GM23338 (cell line): Measurements from ENCODE around the gene PRPF19. TPM values are rescaled to one million over a fixed set of nuclear protein-coding genes. Genes with fewer than 3 reads are reported as not detected.
A peak's percentile ranks its signal among the peaks of the same experiment; 100 is the strongest.

Experiments
- ATAC-seq: fragments of 200-7000 bp; cut with Tn5 transposase; 3 replicates; pipeline ENCODE4 v1.9.1; 2020
- DNase-seq: peaks from one replicate; pipeline ENCODE4 v3.0.0-alpha.2; 2015; ENCODE audit warnings: low spot score
- H2AFZ ChIP-seq: fragments of 200-600 bp; sonication (generic); 2 replicates; pipeline ENCODE4 v1.8.0; 2016; ENCODE audit warnings: antibody characterized with exemption, mild to moderate bottlenecking, moderate library complexity
- H3F3A ChIP-seq: fragments of 200-600 bp; sonication (generic); replicated peaks from 2 replicates; pipeline ENCODE4 v1.8.0; 2017; ENCODE audit warnings: antibody characterized with exemption, mixed run types, low read depth
- H3K27ac ChIP-seq: fragments of 200-600 bp; sonication (generic); 2 replicates; pipeline ENCODE4 v1.6.1; 2016; ENCODE audit warnings: low read depth
- H3K27me3 ChIP-seq: fragments of 200-600 bp; sonication (generic); 2 replicates; pipeline ENCODE4 v1.8.0; 2016; ENCODE audit warnings: mild to moderate bottlenecking, mixed run types, moderate library complexity; ENCODE audit not compliant: insufficient read depth
- H3K36me3 ChIP-seq: fragments of 200-600 bp; sonication (generic); 2 replicates; pipeline ENCODE4 v1.8.0; 2016; ENCODE audit warnings: mild to moderate bottlenecking; ENCODE audit not compliant: insufficient read depth
- H3K4me1 ChIP-seq: fragments of 200-600 bp; sonication (generic); 2 replicates; pipeline ENCODE4 v1.8.0; 2016; ENCODE audit warnings: mild to moderate bottlenecking, moderate library complexity; ENCODE audit not compliant: insufficient read depth
- H3K4me2 ChIP-seq: fragments of 200-600 bp; sonication (generic); 2 replicates; pipeline ENCODE4 v1.7.1; 2017; ENCODE audit warnings: mixed run types
- H3K4me3 ChIP-seq: fragments of 200-600 bp; sonication (generic); 2 replicates; pipeline ENCODE4 v1.6.1; 2016; ENCODE audit warnings: mixed run types
- H3K79me2 ChIP-seq: fragments of 200-600 bp; sonication (generic); replicated peaks from 2 replicates; pipeline ENCODE4 v1.8.0; 2017; ENCODE audit warnings: mild to moderate bottlenecking; ENCODE audit not compliant: insufficient read depth
- H3K9me2 ChIP-seq: fragments of 200-600 bp; sonication (generic); 2 replicates; pipeline ENCODE4 v1.8.0; 2017; ENCODE audit not compliant: insufficient read depth
- H4K20me1 ChIP-seq: fragments of 200-600 bp; sonication (generic); replicated peaks from 2 replicates; pipeline ENCODE4 v1.8.0; 2017; ENCODE audit warnings: mild to moderate bottlenecking; ENCODE audit not compliant: insufficient read depth
- H3K27ac Mint-ChIP-seq: 2 replicates; pipeline ENCODE4 v1.8.0; 2020; ENCODE audit warnings: inconsistent platforms, mild to moderate bottlenecking, moderate library complexity, mixed read lengths
- H3K27me3 Mint-ChIP-seq: 3 replicates; pipeline ENCODE4 v1.8.0; 2022; ENCODE audit warnings: low read depth, mild to moderate bottlenecking, moderate library complexity, mixed read lengths, inconsistent platforms; ENCODE audit not compliant: insufficient read depth, poor library complexity
- H3K36me3 Mint-ChIP-seq: 3 replicates; pipeline ENCODE4 v1.8.0; 2021; ENCODE audit warnings: low read depth, mild to moderate bottlenecking, inconsistent platforms, moderate library complexity, mixed read lengths
- H3K4me1 Mint-ChIP-seq: 3 replicates; pipeline ENCODE4 v1.8.0; 2020; ENCODE audit warnings: mild to moderate bottlenecking, inconsistent platforms, mixed read lengths
- H3K4me3 Mint-ChIP-seq: 3 replicates; pipeline ENCODE4 v1.8.0; 2021; ENCODE audit warnings: moderate library complexity, mild to moderate bottlenecking, inconsistent platforms, mixed read lengths
- H3K9me3 Mint-ChIP-seq: 3 replicates; pipeline ENCODE4 v1.8.0; 2020; ENCODE audit warnings: moderate library complexity, mild to moderate bottlenecking, inconsistent platforms, mixed read lengths
- CREB1 ChIP-seq: fragments of 250-450 bp; sonication (Bioruptor Pico); IDR thresholded peaks from 2 replicates; pipeline ENCODE4 v1.5.0; 2020; ENCODE audit warnings: low read depth, mild to moderate bottlenecking, moderate library complexity
- EZH2 ChIP-seq: fragments of 200-600 bp; sonication (generic); IDR thresholded peaks from one replicate; pipeline ENCODE4 v1.8.0; 2017; ENCODE audit warnings: antibody characterized with exemption, mild to moderate bottlenecking, low read depth; ENCODE audit not compliant: unreplicated experiment
- EZH2phosphoT487 ChIP-seq: fragments of 200-600 bp; sonication (generic); IDR thresholded peaks from one replicate; pipeline ENCODE4 v1.8.1; 2018; ENCODE audit warnings: antibody characterized with exemption; ENCODE audit not compliant: unreplicated experiment
- JUNB ChIP-seq: IDR thresholded peaks from one replicate; pipeline ENCODE4 v1.6.1; 2016; ENCODE audit warnings: antibody characterized with exemption; ENCODE audit not compliant: unreplicated experiment
- NANOG ChIP-seq: IDR thresholded peaks from 2 replicates; pipeline ENCODE4 v1.6.1; 2016; ENCODE audit warnings: antibody characterized with exemption, borderline replicate concordance
- POLR2AphosphoS5 ChIP-seq: IDR thresholded peaks from 2 replicates; pipeline ENCODE4 v1.6.1; 2016; ENCODE audit warnings: antibody characterized with exemption, low read depth
- STAT1 ChIP-seq: IDR thresholded peaks from one replicate; pipeline ENCODE4 v1.6.1; 2016; ENCODE audit warnings: antibody characterized with exemption; ENCODE audit not compliant: unreplicated experiment
- ZNF114 ChIP-seq: fragments of 250-450 bp; sonication (Bioruptor Pico); IDR thresholded peaks from 2 replicates; pipeline ENCODE4 v1.5.0; 2020; ENCODE audit warnings: mild to moderate bottlenecking, moderate library complexity
- ZNF331 ChIP-seq: fragments of 250-450 bp; sonication (Bioruptor Pico); IDR thresholded peaks from 2 replicates; pipeline ENCODE4 v1.5.0; 2020; ENCODE audit warnings: low read depth, mild to moderate bottlenecking, moderate library complexity
- polyA plus RNA-seq: library from polyadenylated mRNA; unstranded; fragments of >200 nt; fragmentation: Nextera tagmentation; extraction: Ambion mirVana; gene quantifications from 2 replicates; pipeline ENCODE4 v1.2.1, GENCODE V29; 2016
- total RNA-seq: library from RNA; depleted of rRNA; stranded (reverse); fragments of >200 nt; shearing (Covaris generic); gene quantifications from 2 replicates; pipeline ENCODE4 v1.2.3, GENCODE V29; 2014
- TF ChIP-seq, protein P1 (sequence below), 2 experiments: fragments of 200-600 bp in 1 of 2; sonication (generic) in 1 of 2; conservative IDR thresholded peaks; 2 replicates each; pipeline versions ENCODE4 v1.5.1 to v1.6.1; 2016 to 2017; ENCODE audit warnings: antibody characterized with exemption in 2 of 2, low read depth in 2 of 2, mild to moderate bottlenecking in 2 of 2, moderate library complexity in 1 of 2
- TF ChIP-seq, protein P2 (sequence below): IDR thresholded peaks from one replicate; pipeline ENCODE4 v1.6.1; 2018; ENCODE audit warnings: antibody characterized with exemption; ENCODE audit not compliant: unreplicated experiment
- TF ChIP-seq, protein P3 (sequence below): IDR thresholded peaks from 2 replicates; pipeline ENCODE4 v1.6.1; 2016; ENCODE audit warnings: antibody characterized with exemption

The PRPF19 gene
- total and polyA plus RNA-seq, 2 experiments from 2014 or later: 153 to 161 TPM

DNA sequence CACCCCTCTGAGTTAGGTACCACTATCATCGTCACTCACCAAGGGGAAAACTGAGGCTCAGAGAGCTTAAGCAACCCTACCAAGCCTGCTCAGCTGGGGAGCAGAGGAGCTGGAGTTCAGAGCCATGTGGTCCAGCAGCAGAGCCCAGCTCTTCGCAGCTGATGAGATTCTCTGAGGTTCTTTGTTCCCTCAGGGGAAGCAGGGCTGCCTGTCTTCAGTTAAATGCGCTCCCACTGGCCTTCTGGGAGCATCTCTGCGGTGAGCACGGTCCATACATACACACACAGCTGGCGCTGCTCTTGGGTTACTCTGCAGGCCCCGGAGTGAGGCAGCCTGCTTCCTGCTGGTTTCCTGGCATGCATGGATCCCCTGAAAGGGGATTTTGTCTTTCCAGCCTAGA lies 45.4 kb downstream of the PRPF19 start:
- H3K9me3 Mint-ChIP-seq: no peaks in the 10 kb centered on the region
- H3K27me3 Mint-ChIP-seq: peaks cover 4% of the 10 kb centered on the region
- H3K79me2 ChIP-seq: no peaks in the 10 kb centered on the region
- no peak for DNase-seq
- no peak overlapping the region for H3K27ac Mint-ChIP-seq
- H3K27ac ChIP-seq: no peak overlapping the region
- no peaks in the 10 kb centered on the region for H3K9me2 ChIP-seq
- H3F3A ChIP-seq: no peaks in the 10 kb centered on the region
- no peaks in the 10 kb centered on the region for H3K27me3 ChIP-seq
- H3K4me2 ChIP-seq: no peak overlapping the region
- no peak overlapping the region for H3K4me3 ChIP-seq
- peak; percentile 53; the same call in 2 of the 3 replicates for ATAC-seq
- no peak overlapping the region for H3K4me3 Mint-ChIP-seq
- no peaks in the 10 kb centered on the region for H3K4me1 ChIP-seq
- no peaks in the 10 kb centered on the region for H4K20me1 ChIP-seq
- no peaks in the 10 kb centered on the region for H3K4me1 Mint-ChIP-seq
- no peaks in the 10 kb centered on the region for H3K36me3 ChIP-seq
- no peak for TF ChIP-seq STAT1
- no peak for TF ChIP-seq EZH2phosphoT487
- TF ChIP-seq CREB1: no peak
- no peak for TF ChIP-seq JUNB
- no peak for TF ChIP-seq ZNF331 (CRISPR knock-in tag)
- H2AFZ ChIP-seq: no peak overlapping the region; the same call in 1 of the 2 replicates
- H3K36me3 Mint-ChIP-seq: no peaks in the 10 kb centered on the region

DNA sequence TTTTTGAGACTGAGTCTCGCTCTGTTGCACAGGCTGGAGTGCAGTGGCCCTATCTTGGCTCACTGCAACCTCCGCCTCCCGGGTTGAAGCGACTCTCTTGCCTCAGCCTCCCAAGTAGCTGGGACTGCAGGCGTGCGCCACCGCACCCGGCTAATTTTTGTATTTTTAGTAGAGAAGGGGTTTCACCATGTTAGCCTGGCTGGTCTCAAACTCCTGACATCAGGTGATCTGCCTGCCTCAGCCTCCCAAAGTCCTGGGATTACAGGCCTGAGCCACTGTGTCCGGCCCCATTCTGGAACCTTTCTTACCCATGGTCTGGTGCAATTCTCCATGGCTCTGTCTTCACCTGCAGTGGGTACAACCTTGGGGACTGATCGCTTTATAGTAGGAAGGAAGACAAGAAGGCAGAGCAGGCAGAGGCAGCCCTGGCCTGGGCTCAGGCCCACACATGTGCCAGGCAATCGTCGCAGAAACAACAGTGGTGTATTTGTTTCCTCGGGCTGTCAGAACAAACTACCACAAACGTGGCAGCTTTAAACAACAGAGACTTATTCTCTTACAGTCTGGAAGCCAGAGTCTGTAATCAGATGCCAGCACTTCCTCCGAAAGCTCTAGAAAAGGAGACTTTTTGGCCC lies 46.7 kb downstream of the PRPF19 start:
- Histone ChIP-seq H3K27me3 (0 out of 2 replicates have a peak, but pooled peaks cover under 1% of the 10 kb centered on the region), H4K20me1 (no peaks in the 10 kb centered on the region), H3K9me2 (no peaks in the 10 kb centered on the region), H2AFZ (no peak overlapping the region), H3K4me3 (no peak overlapping the region), H3K4me1 (no peaks in the 10 kb centered on the region), H3K36me3 (no peaks in the 10 kb centered on the region), H3K27ac (no peak overlapping the region), H3K4me2 (no peak overlapping the region), H3F3A (no peaks in the 10 kb centered on the region), H3K79me2 (no peaks in the 10 kb centered on the region)
- H3K4me3 Mint-ChIP-seq: no peak overlapping the region
- H3K27ac Mint-ChIP-seq: no peak overlapping the region
- peaks cover 7% of the 10 kb centered on the region for H3K27me3 Mint-ChIP-seq
- DNase-seq: no peak
- no peaks in the 10 kb centered on the region for H3K36me3 Mint-ChIP-seq
- ATAC-seq: no peak
- no peaks in the 10 kb centered on the region for H3K4me1 Mint-ChIP-seq
- TF ChIP-seq EZH2phosphoT487: no peak
- TF ChIP-seq ZNF331 (CRISPR knock-in tag): no peak
- no peaks in the 10 kb centered on the region; the same call in 2 of the 3 replicates for H3K9me3 Mint-ChIP-seq

DNA sequence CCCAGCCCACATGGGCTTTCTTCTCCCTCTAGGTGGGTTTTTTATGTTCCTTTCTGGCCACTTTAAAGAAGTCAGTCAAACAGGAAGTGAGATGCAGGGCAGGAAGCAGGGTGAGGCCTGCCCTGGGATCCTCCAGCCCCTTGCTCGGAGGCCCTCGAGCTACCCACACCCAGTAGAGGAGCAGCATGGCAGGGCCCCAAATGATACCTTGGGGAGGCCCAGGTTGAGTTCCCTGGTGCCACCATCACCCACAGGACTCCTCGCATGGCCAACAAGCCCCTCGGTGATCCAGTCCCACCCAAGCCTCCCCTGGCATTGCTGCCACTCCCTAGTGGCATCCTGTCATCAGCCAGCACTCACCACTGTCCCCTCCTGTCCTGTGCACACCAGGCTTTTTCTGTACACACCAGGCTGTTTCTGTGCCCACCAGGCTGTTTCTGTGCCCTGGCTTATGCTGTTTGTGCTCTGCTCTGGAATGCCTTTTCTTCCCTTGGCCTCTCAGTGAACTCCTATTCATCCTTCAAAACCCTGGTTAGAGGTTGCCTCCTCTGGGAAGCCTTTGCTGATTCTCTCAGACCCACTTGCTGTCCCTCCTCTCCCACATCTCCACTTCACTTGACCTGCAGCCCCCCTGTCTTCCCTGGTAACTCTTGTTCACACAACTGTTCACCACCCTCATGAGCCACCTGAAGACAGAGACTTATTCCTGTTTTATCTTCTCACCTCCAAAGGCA lies 47.5 kb downstream of the PRPF19 start:
- no peaks in the 10 kb centered on the region for H3K9me2 ChIP-seq
- Mint-ChIP-seq H3K36me3 (no peaks in the 10 kb centered on the region; the same call in 2 of the 3 replicates), H3K4me3 (no peak overlapping the region), H3K4me1 (no peaks in the 10 kb centered on the region), H3K27me3 (peaks cover 7% of the 10 kb centered on the region), H3K9me3 (no peaks in the 10 kb centered on the region; the same call in 2 of the 3 replicates), H3K27ac (no peak overlapping the region)
- no peak overlapping the region for H3K4me2 ChIP-seq
- no peak for DNase-seq
- no peaks in the 10 kb centered on the region for H3F3A ChIP-seq
- H2AFZ ChIP-seq: no peak overlapping the region
- no peaks in the 10 kb centered on the region for H3K4me1 ChIP-seq
- H4K20me1 ChIP-seq: no peaks in the 10 kb centered on the region
- ATAC-seq: no peak
- no peak overlapping the region for H3K4me3 ChIP-seq
- no peak overlapping the region for H3K27ac ChIP-seq
- no peaks in the 10 kb centered on the region for H3K36me3 ChIP-seq
- H3K27me3 ChIP-seq: peaks cover 9% of the 10 kb centered on the region
- H3K79me2 ChIP-seq: no peaks in the 10 kb centered on the region
- TF ChIP-seq, protein P1, sequence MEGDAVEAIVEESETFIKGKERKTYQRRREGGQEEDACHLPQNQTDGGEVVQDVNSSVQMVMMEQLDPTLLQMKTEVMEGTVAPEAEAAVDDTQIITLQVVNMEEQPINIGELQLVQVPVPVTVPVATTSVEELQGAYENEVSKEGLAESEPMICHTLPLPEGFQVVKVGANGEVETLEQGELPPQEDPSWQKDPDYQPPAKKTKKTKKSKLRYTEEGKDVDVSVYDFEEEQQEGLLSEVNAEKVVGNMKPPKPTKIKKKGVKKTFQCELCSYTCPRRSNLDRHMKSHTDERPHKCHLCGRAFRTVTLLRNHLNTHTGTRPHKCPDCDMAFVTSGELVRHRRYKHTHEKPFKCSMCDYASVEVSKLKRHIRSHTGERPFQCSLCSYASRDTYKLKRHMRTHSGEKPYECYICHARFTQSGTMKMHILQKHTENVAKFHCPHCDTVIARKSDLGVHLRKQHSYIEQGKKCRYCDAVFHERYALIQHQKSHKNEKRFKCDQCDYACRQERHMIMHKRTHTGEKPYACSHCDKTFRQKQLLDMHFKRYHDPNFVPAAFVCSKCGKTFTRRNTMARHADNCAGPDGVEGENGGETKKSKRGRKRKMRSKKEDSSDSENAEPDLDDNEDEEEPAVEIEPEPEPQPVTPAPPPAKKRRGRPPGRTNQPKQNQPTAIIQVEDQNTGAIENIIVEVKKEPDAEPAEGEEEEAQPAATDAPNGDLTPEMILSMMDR (conservative IDR thresholded peaks at IDR 0.05; ENCODE audit: low read depth in 2 of 2): no peak
- TF ChIP-seq CREB1 (no peak), ZNF114 (CRISPR knock-in tag) (no peak), NANOG (no peak), POLR2AphosphoS5 (no peak), EZH2 (no peak), JUNB (no peak), EZH2phosphoT487 (no peak), STAT1 (no peak)
- TF ChIP-seq, protein P2, sequence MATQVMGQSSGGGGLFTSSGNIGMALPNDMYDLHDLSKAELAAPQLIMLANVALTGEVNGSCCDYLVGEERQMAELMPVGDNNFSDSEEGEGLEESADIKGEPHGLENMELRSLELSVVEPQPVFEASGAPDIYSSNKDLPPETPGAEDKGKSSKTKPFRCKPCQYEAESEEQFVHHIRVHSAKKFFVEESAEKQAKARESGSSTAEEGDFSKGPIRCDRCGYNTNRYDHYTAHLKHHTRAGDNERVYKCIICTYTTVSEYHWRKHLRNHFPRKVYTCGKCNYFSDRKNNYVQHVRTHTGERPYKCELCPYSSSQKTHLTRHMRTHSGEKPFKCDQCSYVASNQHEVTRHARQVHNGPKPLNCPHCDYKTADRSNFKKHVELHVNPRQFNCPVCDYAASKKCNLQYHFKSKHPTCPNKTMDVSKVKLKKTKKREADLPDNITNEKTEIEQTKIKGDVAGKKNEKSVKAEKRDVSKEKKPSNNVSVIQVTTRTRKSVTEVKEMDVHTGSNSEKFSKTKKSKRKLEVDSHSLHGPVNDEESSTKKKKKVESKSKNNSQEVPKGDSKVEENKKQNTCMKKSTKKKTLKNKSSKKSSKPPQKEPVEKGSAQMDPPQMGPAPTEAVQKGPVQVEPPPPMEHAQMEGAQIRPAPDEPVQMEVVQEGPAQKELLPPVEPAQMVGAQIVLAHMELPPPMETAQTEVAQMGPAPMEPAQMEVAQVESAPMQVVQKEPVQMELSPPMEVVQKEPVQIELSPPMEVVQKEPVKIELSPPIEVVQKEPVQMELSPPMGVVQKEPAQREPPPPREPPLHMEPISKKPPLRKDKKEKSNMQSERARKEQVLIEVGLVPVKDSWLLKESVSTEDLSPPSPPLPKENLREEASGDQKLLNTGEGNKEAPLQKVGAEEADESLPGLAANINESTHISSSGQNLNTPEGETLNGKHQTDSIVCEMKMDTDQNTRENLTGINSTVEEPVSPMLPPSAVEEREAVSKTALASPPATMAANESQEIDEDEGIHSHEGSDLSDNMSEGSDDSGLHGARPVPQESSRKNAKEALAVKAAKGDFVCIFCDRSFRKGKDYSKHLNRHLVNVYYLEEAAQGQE: no peak
- TF ChIP-seq, protein P3, sequence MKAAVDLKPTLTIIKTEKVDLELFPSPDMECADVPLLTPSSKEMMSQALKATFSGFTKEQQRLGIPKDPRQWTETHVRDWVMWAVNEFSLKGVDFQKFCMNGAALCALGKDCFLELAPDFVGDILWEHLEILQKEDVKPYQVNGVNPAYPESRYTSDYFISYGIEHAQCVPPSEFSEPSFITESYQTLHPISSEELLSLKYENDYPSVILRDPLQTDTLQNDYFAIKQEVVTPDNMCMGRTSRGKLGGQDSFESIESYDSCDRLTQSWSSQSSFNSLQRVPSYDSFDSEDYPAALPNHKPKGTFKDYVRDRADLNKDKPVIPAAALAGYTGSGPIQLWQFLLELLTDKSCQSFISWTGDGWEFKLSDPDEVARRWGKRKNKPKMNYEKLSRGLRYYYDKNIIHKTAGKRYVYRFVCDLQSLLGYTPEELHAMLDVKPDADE: no peak
